HG03457 (cell line): ENCODE data around the gene ECE1.

Experiments
- ATAC-seq: cut with Tn5 transposase; IDR thresholded peaks from one replicate; pipeline ENCODE4 v1.9.1; 2021; ENCODE audit warnings: moderate number of reproducible peaks; ENCODE audit not compliant: unreplicated experiment

Gene ECE1

DNA sequence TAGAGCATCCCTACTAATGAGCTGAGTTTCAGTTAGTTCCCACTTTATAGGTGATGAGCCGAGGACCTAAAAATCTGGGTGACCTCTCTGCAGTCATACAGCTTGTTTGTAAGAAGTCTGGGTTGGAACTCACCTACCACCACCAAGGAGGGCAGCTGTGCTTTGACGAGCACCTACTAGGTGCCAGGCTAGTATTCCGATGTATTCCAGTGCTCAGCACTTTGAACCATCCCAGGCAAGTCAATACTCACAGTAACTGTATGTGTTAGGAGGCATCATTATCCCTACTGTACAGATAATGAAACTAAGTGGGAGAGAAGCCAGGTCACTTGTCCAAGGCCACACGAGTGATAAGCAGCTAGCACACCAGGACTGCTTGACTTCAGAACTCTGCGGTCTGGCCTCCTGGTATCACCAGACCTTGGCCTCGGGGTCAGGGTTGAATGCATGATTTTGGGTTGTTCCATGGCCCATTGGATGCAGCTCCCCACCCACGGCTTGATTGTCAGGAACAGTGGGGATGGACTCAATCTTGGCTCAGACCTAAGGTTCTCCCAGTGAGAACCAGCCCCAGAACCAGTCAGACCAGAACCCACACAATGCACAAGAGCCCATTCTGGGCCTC is 20.7 kb downstream of the ECE1 start:
- no peak for ATAC-seq

DNA sequence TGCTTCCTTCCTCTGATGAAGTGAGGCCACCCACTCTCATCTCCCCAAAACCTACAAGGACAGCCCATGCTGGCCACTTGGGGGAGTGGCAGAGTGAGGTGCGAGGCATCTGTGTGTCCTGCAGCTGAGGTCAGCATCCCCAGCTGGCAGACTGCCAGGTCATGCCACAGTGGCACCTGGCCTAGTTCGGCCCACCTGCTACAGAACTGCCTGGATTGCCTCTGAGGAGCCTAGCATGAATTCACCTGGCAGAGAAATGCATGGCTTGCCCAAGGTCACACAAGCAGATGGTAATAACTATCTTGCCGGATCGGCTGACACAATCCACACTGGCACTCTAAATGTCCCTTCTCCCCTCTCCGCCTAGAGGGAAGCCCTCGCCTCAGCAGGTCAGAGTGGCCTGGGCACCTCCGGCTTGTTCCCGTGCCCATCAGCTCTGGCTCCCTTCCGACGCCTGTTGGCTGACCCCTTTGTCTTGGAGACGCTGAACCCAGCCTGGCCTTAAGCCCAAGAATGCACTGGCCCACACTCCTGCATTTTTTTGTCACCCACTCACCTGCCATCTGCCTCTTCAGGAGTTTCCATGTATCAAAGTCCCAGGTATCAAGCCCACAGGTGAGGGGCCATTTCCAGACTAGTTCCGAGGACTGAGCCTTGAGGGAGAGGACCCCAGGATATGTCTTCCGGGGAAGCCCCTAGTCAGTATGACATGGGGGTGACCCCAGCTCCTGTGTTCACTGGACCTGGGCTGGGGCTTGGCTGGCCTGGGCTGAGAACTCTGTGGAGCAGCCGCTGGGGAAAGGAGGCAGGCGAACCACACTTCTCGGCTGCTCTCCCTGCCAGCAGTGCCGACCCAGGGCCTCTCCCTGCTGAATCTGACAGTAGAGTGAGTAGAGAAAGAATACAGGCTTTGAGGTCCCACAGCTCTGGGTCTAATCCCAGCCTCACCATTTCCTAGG is 21.7 kb downstream of the ECE1 start:
- no peak for ATAC-seq

DNA sequence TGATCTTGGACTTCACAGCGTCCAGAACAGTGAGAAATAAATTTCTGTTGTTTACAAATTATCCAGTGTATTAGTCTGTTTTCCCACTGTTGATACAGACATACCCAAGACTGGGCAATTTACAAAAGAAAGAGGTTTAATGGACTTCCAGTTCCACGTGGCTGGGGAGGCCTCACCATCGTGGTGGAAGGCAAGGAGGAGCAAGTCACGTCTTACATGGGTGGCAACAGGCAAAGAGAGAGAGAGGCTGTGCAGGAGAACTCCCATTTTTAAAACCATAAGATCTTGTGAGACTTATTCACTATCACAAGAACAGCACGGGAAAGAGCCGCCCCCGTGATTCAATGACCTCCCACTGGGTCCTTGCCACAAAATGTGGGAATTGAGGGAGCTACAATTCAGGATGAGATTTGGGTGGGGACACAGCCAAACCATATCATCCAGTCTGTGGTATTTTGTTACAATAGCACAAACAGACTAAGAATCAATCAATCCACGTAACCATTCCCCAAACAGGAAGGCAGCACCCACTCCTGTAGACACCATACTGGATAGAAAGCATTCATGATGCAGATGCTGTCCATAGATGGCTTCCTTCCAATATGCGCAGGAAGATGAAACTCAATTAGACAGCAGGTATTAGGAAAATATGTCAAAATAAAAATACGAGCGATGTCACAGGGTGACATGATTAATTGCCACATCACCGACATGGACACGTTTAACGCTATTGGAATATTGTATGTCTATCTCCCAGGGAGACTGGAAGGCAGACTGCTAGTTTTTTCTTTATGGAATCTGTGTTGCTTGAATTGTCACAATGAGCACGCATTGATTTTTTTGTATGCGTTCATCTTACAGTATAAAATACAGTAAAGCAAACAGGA is 22.8 kb downstream of the ECE1 start:
- no peak for ATAC-seq

DNA sequence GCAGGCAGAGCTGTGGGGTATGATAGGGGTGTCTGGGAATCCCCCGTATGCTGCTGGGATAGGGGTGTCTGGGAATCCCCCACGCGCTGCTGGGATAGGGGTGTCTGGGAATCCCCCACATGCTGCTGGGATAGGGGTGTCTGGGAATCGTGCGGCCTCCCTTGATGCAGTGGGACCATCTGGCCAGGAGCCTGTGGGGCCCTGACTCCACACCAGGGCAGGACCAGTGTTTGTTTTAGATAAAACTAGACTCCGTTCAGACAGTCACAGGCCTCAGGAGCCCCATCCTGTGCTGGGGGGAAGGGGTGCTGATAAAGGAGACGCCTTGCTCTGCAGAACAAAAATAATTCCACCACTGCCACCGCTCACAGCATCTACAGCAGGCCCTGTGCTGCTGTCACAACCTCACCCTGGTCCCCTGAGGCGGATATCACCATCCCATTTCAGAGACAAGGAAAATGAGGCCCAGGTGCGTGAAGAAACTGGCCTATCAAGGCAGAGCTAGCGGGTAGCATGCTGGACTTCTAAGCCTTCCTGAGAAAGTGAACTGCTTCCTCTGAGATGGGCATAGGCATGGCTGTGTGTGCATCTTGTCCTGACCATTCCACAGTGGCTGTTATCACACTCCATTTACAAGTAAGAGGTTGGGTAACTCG is 24.0 kb downstream of the ECE1 start:
- no peak for ATAC-seq

DNA sequence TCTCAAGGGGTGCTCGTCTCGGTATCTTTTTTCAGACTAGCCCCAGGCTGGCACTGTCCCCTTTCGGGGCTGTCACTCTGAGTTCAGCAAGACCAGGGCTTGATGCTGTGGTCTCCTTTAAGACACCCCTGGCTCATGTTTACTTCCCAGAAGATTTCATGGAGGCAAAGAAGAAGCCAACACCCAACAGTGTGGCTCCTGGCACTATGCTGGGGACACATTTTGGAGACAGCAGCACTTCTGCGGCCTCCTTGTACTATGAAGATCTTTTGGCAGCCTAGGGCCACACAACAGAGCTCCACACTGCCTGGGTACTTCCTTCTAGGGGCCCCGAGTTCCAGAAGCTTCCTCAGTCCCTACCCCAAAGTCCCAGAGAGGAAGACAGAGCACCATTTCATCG is 24.6 kb downstream of the ECE1 start:
- no peak for ATAC-seq

DNA sequence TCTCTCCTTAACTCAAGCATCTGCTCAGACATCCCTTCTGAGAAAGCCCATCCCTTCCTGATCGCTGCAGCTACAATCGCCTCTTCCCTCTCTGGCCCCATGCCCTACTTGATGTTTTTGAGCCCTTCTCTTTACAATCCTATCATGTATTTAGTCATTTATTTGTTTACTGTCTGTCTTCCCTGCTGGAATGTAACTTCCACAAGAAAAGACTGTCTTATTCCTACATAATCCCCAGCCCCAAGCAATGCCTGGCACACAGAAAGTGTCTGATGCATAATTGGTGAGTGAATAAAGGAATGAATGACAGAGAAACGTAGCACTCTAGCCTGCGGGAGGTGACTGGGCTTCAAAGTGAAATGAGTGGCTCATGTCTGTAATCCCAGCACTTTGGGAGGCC is 25.4 kb downstream of the ECE1 start:
- ATAC-seq, result no peak

DNA sequence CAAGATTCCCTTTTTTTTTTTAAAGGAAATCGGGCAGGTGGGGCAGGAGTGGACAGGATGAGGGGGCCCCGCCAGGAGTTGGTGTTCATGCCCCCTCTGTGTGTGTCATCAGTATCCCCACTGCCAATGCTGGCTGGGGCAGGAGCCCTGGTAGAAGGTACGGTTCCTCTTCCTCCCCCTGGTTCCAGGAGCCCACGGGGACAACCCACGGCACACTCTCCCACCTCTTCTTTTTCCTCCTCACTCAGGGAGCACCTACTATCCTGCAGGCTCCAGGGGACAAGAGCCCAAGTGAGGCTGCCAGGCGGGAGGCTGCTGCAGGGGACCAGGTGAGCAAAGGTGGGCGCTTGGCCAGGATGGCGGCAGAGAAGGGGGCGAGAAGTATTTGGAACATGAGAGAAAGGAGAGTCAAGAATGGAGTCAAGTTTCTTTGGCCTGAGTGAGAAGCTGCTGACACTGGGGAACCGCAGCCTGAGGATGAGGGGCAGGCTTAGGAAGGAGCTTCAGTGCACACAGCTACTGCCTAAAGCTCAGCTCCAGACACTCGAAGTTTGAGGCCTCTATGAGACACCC is 26.5 kb downstream of the ECE1 start:
- ATAC-seq, result no peak

DNA sequence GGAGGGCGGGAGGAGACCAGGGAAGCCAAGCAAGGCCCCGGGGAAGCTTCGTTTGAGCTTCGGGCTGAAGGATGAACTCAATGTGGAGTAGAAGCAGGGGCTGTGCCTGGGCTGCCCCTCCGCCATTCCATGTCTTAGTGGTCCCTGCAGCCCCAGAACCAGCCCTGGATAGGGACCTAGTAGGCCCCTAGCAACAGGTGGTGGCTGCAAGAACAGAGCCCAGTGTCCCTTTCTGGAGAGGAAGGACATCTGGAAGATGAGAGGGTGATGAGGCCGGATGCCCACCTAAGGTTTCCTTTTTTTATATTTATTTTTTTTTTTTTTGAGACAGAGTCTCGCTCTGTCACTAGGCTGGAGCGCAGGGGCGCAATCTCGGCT is 27.2 kb downstream of the ECE1 start:
- no peak for ATAC-seq

DNA sequence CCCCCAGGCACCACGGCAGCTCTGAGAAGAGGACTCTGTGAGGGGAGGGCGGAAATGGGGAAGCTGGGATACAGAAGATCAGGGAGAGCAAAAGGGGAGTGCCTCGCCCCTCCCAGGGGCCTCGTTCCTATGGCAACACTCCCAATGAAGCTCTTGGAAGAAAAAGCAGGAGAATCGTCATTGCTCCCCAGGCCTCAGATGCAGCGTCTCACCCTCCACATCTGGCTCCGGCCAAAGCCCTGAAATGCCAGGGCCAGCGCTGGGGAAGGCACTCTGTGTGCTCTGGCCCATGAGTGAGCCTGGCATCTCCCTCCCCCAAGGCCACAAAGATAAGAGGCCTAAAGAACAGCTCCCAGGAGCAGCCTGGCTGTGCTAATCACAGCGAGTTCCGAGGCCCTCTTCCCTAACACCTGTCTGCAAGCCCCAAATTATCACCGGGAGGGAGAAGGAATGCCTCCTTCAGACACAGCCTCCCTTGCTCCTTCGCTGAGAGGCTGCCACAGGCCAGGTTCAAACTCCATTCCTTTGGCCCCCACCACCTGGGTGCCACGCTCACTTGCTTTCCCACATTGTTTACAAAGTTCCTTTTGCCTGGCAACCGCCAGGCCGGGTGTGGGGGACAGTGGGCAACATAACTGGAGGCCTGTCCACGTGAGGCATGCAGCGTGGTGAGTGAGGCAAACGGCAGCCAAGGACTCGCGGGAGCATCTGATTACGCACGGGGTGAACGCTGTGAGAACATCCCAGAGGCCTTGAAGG is 27.8 kb downstream of the ECE1 start:
- ATAC-seq, result no peak

DNA sequence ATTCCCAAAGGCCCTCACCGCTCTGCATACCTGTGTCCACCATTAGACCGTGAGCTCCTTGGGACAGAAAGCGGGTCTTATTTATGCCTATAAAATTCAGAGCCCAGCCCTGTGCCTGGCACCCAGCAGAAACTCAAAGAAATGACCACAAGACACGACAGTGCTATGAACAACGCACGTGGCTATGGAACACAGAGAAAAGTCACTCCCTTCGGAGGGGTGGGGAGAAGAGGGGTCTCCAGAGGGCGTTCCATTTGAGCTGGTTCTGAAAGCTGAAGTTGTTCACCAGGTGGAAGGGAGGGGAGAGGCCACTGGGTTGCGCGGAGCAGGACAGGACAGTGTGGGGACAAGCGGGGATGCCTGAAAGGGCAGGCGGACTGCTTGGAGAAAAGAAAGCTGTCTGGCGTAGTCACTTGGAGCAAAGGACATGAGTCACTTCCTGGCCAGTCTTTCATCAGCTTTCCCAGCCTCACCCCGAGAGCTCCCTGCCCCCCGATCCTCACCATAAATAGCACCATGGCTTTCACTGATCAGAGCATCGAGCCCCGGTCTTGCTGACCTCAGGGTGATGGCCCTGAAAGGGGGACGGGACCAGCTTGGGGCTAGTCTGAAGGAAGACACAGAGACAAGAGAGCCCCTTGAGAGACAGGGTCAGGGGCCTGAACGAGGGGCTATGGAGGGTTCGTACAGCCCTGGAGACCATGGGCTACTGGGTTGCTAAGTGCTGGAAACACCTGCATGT is 28.5 kb downstream of the ECE1 start:
- ATAC-seq, result no peak

DNA sequence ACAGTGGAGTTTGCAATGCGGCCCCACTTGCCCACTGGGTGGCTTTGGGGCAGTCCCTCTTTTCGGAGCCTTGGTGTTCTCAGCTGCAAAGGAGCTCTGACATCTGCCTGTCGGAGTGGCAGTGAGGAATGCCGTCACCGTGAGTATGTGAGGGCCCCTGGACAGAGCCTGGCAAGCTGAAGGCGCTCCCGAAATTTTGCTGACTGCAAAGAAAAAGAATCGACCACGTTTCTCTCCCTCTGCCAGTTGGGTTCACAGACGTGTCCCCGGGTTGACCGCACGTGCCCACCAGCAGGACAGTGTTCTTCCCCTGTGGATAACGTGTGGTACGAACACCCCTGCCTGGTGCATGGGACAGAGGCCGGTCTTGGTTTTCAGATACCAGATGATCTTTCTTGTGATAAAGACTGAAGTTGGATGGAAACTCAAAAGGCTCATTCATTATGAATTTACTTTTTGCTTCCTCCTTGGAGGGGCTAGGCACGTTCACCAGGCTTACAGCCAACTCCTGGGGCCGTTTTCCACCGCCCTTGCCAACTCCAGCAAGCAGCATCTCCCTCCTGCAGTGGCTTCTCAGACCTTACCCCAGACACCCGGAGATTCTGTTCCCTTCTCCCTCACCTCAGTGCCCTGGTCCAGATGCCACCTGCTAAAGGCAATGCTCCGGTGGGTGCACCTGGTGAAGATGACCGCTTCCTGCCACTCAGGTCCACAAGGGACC is 29.7 kb downstream of the ECE1 start:
- no peak for ATAC-seq

DNA sequence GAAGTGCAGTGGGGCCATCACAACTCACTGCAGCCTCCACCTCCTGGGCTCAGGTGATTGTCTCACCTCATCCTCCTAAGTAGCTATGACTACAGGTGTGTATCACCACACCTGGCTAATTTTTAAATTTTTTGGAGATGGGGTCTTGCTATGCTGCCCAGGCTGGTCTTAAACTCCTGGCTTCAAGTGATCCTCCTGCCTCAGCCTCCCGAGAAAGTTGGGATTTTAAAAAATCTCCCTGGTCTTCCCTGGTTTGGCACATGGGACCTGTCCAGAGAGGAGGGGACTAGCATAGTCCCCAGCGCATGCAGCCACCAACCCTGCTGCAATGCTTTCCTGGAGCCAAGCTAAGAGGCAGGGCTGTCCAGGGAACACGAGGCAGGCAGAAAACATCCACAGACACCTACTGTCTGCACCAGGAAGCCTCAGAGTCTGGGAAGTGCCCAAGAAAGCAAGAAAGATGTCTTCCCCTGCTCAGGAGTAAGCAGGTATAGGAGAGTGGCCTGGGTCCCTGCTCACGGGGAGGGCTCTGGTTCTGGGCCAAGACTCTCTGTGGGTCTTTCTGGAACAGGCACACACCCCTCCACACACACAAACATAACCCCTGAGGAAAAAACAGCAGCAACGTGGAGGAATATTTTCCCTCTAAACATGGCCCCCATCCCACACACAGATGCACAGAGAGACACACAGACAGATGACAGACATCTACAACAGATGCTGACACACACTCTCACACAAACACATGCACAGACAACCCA is 30.8 kb downstream of the ECE1 start:
- ATAC-seq, result no peak

DNA sequence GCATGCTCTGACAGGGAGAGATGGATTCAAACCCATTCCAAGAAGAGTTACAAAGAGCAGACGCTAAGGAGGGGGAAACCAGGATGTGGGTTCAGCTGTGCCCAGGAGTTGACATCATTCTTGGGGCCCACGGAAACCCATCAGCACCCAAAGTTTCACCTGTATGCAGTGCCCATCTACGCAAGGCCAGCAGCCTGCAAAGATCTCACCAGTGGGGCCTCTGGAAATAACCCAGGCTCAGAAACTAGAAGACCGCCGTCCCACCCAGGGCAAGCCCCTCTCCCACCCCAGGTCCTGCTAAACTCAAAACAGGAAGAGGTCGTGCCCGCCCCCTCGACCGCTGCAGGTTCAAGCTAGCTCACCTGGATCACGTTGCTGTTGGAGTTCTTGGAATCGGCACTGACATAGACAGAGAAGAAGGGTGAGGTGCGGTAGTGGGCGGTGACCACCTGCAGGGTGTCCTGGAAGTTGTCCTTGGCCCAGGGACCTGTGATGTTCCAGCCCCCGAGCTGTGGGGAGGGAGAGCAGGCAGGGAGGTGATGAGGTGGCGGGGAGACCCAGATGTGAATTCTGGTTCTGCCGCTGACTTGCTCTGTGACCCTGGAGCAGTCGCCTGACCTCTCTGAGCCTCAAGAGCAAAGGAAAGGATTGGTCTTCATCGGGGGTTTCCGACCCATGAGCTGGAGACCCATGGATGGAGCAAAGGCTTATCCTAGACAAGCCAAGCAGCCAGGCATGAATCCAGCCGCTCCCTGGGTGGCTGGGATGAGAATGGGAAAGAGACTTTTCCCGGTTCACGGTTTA is 31.7 kb downstream of the ECE1 start:
- no peak for ATAC-seq

DNA sequence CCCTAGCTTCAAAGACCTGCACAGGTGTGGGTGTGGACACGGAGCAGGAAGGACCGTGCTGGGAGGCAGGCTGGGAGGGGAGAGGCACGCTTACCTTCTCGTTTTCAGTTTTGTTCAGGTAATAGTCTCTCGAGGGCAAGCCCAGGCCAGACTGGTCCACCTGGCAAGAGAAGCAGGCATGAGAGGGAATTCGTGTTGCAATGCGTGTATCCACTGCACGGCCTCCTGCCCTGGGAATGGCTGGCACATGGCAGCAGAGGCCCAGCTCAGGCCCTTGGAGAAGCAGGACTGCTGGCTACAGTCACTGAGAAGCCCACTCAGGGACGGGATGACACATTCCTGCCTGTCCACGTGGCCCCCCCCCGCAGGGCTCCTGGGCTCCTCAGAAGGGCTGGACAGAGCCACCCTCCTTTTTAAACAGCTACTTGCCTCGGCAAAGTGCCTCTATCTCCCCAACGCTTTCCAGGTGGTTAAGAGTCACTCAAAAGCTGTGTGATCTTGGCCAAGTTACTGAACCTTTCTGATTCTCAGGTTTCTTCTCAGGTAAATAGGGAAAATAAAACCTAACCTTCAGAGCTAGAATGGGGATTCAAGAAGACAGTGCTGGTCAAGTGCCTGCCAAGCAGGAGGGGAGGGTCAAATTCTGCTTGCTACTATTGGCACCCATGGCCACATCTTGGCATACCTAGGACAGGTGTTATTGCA is 32.7 kb downstream of the ECE1 start:
- no peak for ATAC-seq

DNA sequence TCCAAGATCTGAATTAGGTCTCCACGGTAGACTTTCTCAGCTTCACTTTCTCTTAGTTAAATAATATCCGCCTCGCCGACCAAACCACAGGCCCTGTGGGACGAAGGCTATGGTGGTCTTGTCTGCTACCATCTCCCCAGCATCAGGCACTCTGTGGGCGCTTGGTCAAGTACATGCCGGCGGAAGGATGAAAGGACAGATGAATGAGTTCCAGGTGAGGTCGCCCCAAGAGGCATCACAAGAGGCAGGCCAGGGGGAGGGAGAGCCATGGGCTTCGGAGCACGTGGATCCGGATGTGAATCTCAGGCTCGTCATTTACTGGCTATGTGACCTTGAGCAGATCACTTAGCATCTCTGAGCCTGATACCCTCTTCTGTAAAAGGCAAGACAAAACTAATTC is 33.5 kb downstream of the ECE1 start:
- ATAC-seq, result no peak

DNA sequence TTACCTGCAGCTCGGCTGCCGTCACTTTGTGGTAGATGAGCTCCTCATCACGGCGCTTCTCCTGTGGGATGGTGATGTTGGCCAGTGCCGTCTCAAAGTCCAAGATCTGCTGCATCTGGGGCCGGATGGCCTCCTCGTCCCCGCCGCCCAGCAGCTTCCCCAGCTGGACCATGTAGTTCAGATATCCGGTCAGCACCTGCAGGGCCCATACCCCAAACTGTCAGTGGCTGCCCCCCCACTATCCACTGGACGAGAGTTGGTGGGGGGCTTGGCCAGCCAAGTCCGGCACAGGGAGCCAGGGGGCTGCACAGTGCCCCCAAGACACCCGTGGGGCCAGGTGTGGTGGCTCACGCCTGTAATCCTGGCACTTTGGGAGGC is 34.3 kb downstream of the ECE1 start:
- no peak for ATAC-seq
